ENCODE measurements around the gene SLC5A9. TPM values are rescaled to one million over a fixed set of nuclear protein-coding genes. Genes with fewer than 3 reads are reported as not detected.
"Not testable (repeated sequence)": the region's sequence is repeated elsewhere in the genome, so short reads cannot be mapped to it uniquely, and the experiment has no call there.

Gene SLC5A9
- total RNA-seq, 1 experiment from 2014 or later, result not detected

DNA sequence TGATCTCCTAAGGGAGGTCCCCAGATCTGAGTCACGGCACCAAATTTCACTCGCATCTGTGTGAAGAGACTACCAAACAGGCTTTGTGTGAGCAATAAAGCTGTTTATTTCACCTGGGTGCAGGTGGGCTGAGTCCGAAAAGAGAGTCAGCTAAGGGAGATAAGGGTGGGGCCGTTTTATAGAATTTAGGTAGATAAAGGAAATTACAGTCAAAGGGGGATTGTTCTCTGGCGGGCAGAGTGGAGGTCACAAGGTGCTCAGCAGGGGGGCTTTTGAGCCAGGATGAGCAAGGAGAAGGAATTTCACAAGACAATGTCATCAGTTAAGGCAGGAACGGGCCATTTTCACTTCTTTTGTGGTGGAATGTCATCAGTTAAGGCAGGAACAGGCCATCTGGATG, 8.2 kb upstream of the SLC5A9 start:
- DNase-seq (ENCODE audit: low spot score), result not testable (repeated sequence)

DNA sequence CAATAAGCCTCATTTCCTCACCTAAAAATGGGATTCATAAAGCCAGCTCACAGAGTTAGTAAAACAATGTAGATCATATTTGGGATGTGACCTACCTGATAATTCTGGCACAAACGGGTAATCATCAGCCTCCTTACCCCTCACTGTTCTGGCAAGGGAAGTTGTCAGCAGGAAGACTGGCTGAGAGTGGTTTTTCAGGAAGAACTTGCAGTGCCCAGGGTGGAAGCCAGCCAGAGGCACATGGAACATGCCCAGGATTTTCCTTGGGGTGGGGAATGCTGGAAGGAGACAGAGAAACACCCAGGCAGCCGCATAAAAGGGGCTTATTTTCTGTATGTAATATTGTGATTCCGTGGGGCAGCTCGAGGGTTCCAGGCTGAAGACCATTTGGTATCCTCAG, 7.7 kb upstream of the SLC5A9 start:
- DNase-seq (ENCODE audit: low spot score), result no peak

GRCh38 chr1:48215222-48215621, 7.3 kb upstream of the SLC5A9 start:
- no peak for DNase-seq (ENCODE audit: low spot score)

DNA sequence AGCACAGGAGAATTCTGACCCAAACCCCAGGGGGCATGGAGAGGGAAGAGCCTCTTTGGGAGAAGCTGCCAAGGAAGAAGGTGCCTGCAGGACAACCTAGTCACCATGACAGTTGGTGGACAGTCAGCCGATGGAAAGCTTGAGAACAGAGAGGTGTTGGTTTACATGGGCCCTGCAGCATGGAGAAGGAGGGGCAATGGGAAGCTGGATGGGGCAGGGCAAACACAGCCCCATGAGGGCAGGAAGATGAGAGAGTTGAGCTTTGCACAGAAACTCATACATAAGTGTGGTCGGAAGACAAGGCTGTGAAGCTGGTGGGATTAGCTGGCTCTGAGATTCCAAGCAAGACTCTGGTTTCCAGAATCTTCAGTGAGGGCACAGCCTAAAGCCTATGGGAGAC, 6.6 kb upstream of the SLC5A9 start:
- DNase-seq (ENCODE audit: low spot score), result no peak

- no peak for DNase-seq (ENCODE audit: low spot score)
Observed at GRCh38 chr1:48216313-48216712, 6.2 kb upstream of the SLC5A9 start.

- no peak for DNase-seq (ENCODE audit: low spot score)
Observed at GRCh38 chr1:48216941-48217340, 5.6 kb upstream of the SLC5A9 start.

DNA sequence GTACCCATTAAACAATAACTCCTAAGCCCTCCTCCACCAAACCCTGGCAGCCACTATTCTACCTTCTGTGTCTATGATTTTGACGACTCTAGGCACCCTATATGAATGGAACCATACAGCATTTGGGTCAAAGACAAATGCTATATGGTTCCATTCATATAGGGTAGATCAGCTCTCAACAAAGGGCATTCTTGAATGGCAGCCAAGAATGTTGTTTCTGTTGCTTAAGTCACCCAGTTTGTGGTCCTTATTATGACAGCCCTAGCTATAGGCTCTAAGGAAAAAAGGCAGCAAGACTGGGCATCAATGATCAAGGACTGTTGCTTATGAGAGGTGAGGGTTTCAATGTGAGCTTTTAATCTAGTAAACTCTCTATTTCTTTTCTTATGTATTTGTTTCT, 4.7 kb upstream of the SLC5A9 start:
- DNase-seq (ENCODE audit: low spot score), result no peak

GRCh38 chr1:48219803-48220202, 2.7 kb upstream of the SLC5A9 start:
- DNase-seq (ENCODE audit: low spot score), result no peak

GRCh38 chr1:48221122-48221521, 1.4 kb upstream of the SLC5A9 start:
- DNase-seq (ENCODE audit: low spot score), result no peak

- no peak for DNase-seq (ENCODE audit: low spot score)
Observed at GRCh38 chr1:48221657-48222056, 859 bp upstream of the SLC5A9 start.

DNA sequence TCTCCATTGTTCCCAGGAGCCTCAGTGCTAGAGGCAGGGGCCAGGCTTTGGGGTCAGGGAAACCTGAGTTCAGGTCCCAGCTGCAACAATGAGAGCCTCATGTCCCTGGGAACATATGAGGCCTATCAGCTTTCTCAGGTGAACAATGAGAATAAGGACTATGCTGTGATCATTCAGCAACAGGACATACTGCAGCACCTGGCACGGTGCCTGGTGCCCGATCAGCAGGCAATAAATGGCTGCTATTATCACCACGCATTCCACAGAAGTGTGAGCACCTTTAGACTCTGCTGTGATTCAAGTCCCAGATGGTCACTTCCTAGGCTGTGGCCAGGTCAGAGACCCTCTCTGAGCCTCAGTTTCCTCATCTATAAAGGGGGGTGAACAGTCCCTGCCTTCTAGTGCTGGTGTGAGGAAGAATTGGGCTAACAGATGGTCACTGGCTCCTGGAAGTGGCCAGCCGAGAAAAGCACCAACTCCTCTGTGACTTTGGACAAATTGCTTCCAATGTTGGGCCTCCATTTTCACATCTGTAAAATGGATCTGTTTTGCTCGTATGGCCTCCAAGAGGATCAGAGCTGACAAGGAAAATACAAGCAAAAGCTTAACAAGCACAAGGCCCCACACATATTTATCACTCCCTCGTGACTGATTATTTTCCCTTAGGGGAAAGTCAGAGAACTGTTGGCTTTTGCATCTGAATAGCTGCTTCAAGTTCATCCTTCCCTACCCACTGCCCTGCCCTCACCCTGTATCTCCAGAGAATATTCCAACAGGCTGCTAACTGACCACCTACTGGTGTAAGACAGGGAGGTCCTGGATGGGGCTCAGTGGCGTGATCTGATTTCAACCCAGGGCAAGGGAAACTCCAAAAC, 1.1 kb downstream of the SLC5A9 start:
- no peak for DNase-seq (ENCODE audit: low spot score)

GRCh38 chr1:48224791-48225190, 2.3 kb downstream of the SLC5A9 start:
- DNase-seq (ENCODE audit: low spot score), result no peak

DNA sequence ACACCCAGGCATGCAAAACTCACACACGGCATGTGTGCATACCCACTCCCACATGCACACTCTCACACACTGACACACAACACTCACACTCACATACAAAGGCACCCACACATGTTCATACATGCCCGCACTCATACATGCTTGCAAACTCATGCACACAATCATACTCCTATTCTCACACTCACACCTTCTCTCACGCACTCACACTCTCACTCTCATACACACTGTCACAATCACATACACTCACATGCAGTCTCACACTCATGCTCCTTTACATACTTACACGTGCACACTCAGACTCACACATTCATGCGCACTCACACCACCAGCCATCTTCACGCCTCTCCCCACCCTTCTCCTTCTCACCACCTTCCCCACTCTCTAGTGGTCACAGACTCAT, 3.1 kb downstream of the SLC5A9 start:
- no peak for DNase-seq (ENCODE audit: low spot score)

GRCh38 chr1:48227165-48228013, 4.9 kb downstream of the SLC5A9 start:
- no peak for DNase-seq (ENCODE audit: low spot score)

DNA sequence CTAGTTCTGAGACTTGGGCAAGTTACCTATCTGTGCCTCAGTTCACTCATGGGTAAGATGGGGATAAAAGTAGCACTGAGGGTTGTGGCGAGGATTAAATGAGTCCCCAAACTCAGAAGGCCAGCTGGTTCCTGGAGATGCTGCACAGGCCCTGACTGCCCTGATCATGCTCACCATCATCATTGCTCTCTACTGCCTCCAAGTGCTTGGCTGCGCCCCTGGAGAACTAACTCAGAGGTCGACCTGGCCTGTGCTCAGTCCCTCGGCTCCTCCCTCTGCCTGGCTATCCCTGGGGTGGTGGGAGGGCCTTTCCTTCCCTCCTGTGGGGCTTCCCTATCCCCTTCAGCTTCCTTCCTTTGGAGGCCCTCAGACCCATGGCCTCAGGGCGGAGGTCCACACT, 5.6 kb downstream of the SLC5A9 start:
- DNase-seq (ENCODE audit: low spot score), result no peak

DNA sequence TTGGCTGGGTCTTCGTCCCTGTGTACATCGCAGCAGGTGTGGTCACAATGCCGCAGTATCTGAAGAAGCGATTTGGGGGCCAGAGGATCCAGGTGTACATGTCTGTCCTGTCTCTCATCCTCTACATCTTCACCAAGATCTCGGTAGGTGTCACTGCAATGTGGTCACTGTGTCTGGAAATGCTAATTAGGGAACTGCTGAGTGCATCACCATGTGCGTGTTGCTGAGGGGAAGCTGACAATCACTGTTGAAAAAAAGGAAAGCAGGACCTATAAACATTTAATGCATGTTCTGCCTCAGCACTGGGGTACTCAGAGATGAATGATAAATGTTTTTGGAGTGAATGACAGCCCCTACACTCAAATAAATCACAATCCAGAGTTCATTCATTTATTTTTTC, 6.8 kb downstream of the SLC5A9 start:
- DNase-seq (ENCODE audit: low spot score), result no peak

DNA sequence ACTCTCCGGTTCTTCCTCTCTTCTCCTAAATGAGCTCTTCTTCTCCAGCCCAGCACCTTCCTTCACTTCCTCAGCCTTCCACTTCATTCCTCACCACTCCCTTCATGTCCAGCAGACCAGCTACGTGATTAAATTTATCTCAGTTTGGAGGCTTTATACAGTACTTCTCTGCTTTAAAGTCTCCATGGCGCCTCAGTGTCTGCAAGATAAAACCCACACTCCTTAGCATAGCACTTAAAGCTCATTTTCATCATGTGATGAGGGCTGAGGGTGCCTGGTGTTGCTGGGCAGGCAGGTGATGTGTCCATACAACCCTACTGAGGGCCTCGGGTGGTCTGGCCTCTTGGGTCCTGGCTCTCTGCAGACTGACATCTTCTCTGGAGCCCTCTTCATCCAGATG, 7.7 kb downstream of the SLC5A9 start:
- no peak for DNase-seq (ENCODE audit: low spot score)

- no peak for DNase-seq (ENCODE audit: low spot score)
Observed at GRCh38 chr1:48232722-48233121, 10.2 kb downstream of the SLC5A9 start.

- DNase-seq (ENCODE audit: low spot score), result no peak
Observed at GRCh38 chr1:48233666-48234485, 11.4 kb downstream of the SLC5A9 start.

DNA sequence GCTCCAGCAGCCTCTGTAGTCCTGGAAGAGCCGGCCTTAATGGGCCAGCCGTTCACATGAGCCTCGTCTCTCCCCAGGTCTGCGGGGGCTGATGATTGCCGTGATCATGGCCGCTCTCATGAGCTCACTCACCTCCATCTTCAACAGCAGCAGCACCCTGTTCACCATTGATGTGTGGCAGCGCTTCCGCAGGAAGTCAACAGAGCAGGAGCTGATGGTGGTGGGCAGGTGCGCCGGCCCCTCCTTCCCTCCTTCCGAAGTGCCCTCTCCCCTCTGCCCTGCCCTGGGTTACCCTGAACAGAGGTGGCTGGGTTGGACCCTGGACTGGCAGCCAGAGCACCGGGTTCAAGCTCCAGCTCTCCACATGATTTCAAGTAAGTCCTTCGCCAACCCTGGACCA, 13.1 kb downstream of the SLC5A9 start:
- no peak for DNase-seq (ENCODE audit: low spot score)

DNA sequence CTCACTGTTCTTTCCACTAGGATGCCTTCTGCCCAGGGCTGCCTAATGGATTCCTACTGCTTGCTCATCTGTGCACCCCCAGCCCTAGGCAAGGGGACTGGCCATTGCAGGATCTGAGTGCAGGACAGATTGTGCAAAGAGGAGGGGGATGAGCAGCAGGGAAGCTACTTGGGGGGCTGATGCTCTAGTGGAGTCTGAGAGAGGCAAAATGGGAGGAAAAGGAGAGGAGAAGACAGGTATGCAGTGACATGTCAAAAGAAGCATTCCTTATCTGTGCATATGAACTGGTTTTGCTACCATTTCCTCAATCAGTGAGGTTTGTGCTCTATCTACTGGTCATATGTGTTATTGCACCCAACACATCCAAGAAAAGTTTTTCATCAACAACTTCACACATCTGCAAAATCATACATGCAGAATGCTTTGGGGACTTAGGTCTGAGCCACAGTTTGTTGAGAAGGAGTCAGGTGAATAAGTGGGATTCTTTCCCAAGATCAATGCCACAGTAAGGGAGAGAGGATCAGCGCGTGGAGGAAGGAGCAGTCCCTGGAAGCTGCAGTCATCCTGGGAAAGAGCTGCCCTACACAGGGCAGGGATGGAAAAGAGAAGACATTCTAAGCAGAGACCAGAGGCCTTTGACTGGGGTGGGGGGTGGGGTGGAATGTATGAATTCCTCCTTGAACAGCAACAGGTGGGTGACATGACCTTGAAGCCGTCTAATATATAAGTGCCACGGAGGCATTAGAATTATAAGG, 14.4 kb downstream of the SLC5A9 start:
- no peak for DNase-seq (ENCODE audit: low spot score)
